Endodermal cell (in vitro differentiated cells): Measurements from ENCODE around the gene PRXL2C. TPM values are rescaled to one million over a fixed set of nuclear protein-coding genes. Genes with fewer than 3 reads are reported as not detected.

Source experiments
- DNase-seq: peaks from one replicate; pipeline ENCODE4 v3.0.0-alpha.2; 2017
- H3K27ac ChIP-seq: 2 replicates; pipeline ENCODE4 v1.5.1; 2013; ENCODE audit warnings: mild to moderate bottlenecking, low read depth, low read length, moderate library complexity
- H3K27me3 ChIP-seq: 2 replicates; pipeline ENCODE4 v1.6.1; 2013; ENCODE audit warnings: mild to moderate bottlenecking, low read length, moderate library complexity; ENCODE audit not compliant: insufficient read depth, control insufficient read depth, poor library complexity, severe bottlenecking
- H3K36me3 ChIP-seq: 2 replicates; pipeline ENCODE4 v1.7.0; 2013; ENCODE audit warnings: mild to moderate bottlenecking, low read length, moderate library complexity; ENCODE audit not compliant: control insufficient read depth, insufficient read depth
- H3K4me1 ChIP-seq: one replicate; pipeline ENCODE4 v1.7.0; 2013; ENCODE audit warnings: low read length; ENCODE audit not compliant: control insufficient read depth, insufficient read depth
- H3K4me3 ChIP-seq: 2 replicates; pipeline ENCODE4 v1.5.1; 2013; ENCODE audit warnings: mild to moderate bottlenecking, low read length, moderate library complexity
- H3K9ac ChIP-seq: 2 replicates; pipeline ENCODE4 v1.6.1; 2013; ENCODE audit warnings: mild to moderate bottlenecking, low read length, moderate library complexity; ENCODE audit not compliant: poor library complexity, severe bottlenecking; ENCODE audit errors: extremely low read depth
- H3K9me3 ChIP-seq: 2 replicates; pipeline ENCODE4 v1.6.1; 2013; ENCODE audit warnings: mild to moderate bottlenecking, low read length, moderate library complexity; ENCODE audit not compliant: control insufficient read depth
- H3K27ac Mint-ChIP-seq: 2 replicates; pipeline ENCODE4 v1.8.0; 2020; ENCODE audit warnings: mixed read lengths
- H3K27me3 Mint-ChIP-seq: 2 replicates; pipeline ENCODE4 v1.8.0; 2021; ENCODE audit warnings: mild to moderate bottlenecking, mixed read lengths; ENCODE audit not compliant: insufficient read depth
- H3K36me3 Mint-ChIP-seq: 2 replicates; pipeline ENCODE4 v1.8.0; 2020; ENCODE audit warnings: low read depth, mixed read lengths
- H3K4me1 Mint-ChIP-seq: 2 replicates; pipeline ENCODE4 v1.8.0; 2020; ENCODE audit warnings: mixed read lengths
- H3K4me3 Mint-ChIP-seq: 2 replicates; pipeline ENCODE4 v1.8.0; 2020; ENCODE audit warnings: mild to moderate bottlenecking, moderate library complexity, mixed read lengths
- H3K9me3 Mint-ChIP-seq: 2 replicates; pipeline ENCODE4 v1.8.0; 2020; ENCODE audit warnings: mild to moderate bottlenecking, mixed read lengths
- WGBS, 2 experiments: methylation state at CpG; one replicate each; pipeline versions ENCODE4 v1.1.5 to v1.1.7; 2013; ENCODE audit warnings: missing lambda C conversion rate in 2 of 2, mixed read lengths in 1 of 2; ENCODE audit not compliant: insufficient coverage in 1 of 2, insufficient read length in 1 of 2; 5-methylcytosine and 5-hydroxymethylcytosine counted together
- total RNA-seq, 2 donors: library from RNA; stranded (reverse); fragmentation: NEBNext Ultra II Directional in 1 of 2; extraction: Animal tissue kit (Norgen Biotek cat#: 25700) in 1 of 2; gene quantifications; 2 replicates in 1 of 2; 3 replicates in 1 of 2; pipeline ENCODE4 v1.2.1, GENCODE V29; 2021
- TF ChIP-seq, protein P1 (sequence below): fragments of 200-600 bp; sonication (generic); conservative IDR thresholded peaks from 2 replicates; pipeline ENCODE4 v1.5.0; 2021; ENCODE audit warnings: antibody characterized with exemption, mild to moderate bottlenecking

Gene PRXL2C
- total RNA-seq, 2 donors from 2014 or later = 2.5 to 4.9 TPM

DNA sequence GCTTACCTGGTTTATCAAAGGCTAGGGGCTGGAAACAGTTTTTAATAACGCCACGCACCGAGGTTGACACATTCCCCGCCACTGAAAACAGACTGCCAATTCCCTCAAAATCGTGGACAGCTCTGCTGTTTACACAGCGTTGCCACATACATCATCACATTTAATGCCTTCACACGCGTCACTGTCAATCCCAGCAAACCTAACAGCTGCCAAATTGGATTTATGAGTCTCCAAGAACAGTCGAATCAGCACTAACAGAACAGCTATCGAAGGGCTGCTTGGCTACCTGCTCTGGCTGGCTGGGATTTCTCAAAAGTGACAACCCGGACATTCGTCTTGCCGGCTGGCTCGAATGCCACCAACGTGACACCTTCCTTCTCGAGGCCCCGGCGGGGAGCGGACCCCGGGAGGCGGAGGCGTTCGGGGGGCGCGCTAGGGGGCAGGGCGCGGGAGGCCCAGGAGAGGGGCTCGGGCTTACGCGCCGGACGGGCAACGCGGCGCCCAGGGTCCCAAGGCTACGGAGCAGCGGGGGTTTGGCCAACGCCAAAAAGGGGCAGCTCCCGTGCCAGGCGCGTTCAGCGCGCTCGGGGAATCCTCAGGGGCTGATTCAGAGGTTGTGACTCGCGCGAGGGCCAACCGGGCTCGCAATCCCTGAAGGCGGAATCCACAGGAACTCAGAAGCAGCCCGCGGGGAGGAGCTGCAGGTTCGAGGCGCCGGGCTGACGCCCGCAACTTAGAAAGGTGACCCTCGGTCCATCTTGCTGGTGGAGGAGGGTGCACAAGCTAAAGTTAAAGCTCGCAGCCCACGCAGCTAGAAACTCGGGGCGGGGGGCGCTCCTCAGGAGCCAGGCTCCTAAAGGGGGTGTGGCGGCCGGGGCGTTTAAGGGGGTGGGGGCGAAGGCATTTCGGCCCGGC is 36.7 kb downstream of the PRXL2C start:
- Mint-ChIP-seq H3K9me3 (no peaks in the 10 kb centered on the region), H3K27me3 (peaks cover 4% of the 10 kb centered on the region), H3K4me3 (peak overlapping the region; percentile 63), H3K36me3 (no peaks in the 10 kb centered on the region), H3K27ac (no peak overlapping the region), H3K4me1 (peaks cover 32% of the 10 kb centered on the region)
- Histone ChIP-seq H3K36me3 (no peaks in the 10 kb centered on the region), H3K4me1 (peaks cover 8% of the 10 kb centered on the region), H3K9ac (peak overlapping the region; percentile 47), H3K4me3 (peak overlapping the region; percentile 91), H3K27ac (no peak overlapping the region), H3K27me3 (no peaks in the 10 kb centered on the region), H3K9me3 (no peaks in the 10 kb centered on the region)
- TF ChIP-seq, protein P1, sequence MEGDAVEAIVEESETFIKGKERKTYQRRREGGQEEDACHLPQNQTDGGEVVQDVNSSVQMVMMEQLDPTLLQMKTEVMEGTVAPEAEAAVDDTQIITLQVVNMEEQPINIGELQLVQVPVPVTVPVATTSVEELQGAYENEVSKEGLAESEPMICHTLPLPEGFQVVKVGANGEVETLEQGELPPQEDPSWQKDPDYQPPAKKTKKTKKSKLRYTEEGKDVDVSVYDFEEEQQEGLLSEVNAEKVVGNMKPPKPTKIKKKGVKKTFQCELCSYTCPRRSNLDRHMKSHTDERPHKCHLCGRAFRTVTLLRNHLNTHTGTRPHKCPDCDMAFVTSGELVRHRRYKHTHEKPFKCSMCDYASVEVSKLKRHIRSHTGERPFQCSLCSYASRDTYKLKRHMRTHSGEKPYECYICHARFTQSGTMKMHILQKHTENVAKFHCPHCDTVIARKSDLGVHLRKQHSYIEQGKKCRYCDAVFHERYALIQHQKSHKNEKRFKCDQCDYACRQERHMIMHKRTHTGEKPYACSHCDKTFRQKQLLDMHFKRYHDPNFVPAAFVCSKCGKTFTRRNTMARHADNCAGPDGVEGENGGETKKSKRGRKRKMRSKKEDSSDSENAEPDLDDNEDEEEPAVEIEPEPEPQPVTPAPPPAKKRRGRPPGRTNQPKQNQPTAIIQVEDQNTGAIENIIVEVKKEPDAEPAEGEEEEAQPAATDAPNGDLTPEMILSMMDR = no peak
- WGBS, 2 experiments = 2 to 3% methylated on average over 31 to 69 of the region's 69 CpGs
- DNase-seq = peak; percentile 75

- peak; percentile 64 for DNase-seq
- Mint-ChIP-seq H3K9me3 (no peaks in the 10 kb centered on the region), H3K4me3 (peak overlapping the region; percentile 63), H3K4me1 (peaks cover 38% of the 10 kb centered on the region), H3K27ac (no peak overlapping the region), H3K27me3 (peaks cover 4% of the 10 kb centered on the region), H3K36me3 (no peaks in the 10 kb centered on the region)
- H3K27me3 ChIP-seq = no peaks in the 10 kb centered on the region
- peaks cover 8% of the 10 kb centered on the region for H3K4me1 ChIP-seq
- H3K36me3 ChIP-seq = no peaks in the 10 kb centered on the region
- H3K4me3 ChIP-seq = peak overlapping the region; percentile 91
- TF ChIP-seq, protein P1 = no peak
- WGBS, 2 experiments = 41 to 45% methylated on average over 14 to 22 of the region's 22 CpGs
- no peaks in the 10 kb centered on the region for H3K9me3 ChIP-seq
- H3K9ac ChIP-seq = peak overlapping the region; percentile 47
- H3K27ac ChIP-seq = no peak overlapping the region
These were observed 37.5 kb downstream of the PRXL2C start for GRCh38 chr9:96617439-96618185.

DNA sequence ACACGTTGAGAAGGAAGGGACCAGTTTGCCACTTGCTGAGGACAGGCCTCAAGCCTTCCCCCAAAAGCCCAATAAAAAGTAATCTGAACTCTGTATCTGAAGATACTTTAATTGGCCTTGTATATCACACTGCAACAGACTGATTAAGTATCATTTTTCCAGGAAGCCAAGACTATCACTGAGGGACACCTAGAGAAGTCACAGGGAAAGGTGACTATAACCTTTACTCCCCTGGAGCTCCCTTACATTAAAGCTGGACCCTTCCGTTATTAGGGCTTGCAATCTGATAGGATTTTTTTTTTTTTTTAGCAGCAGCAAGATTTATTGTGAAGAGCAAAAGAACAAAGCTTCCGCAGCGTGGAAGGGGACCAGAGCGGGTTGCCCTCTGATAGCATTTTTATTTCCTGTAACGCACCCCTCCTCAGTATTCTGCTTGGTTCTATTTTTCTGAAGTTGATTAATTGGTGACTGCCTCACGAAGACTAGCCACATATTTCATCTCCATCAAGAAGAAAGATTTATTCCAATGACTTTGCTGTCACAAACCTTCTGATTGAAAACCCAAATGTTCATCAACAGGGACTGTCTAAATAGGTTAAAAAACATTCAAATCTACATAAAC is 38.2 kb downstream of the PRXL2C start:
- Mint-ChIP-seq H3K27me3 (peaks cover 4% of the 10 kb centered on the region), H3K27ac (no peak overlapping the region), H3K4me3 (peak overlapping the region; percentile 63), H3K9me3 (no peaks in the 10 kb centered on the region), H3K4me1 (peaks cover 44% of the 10 kb centered on the region), H3K36me3 (no peaks in the 10 kb centered on the region)
- Histone ChIP-seq H3K9ac (no peak overlapping the region), H3K27me3 (no peaks in the 10 kb centered on the region), H3K4me3 (peak overlapping the region; percentile 91), H3K27ac (no peak overlapping the region), H3K36me3 (no peaks in the 10 kb centered on the region), H3K9me3 (no peaks in the 10 kb centered on the region), H3K4me1 (peaks cover 11% of the 10 kb centered on the region)
- WGBS, 2 experiments = 85 to 93% methylated on average over 2 to 7 of the region's 7 CpGs
- DNase-seq = no peak
- TF ChIP-seq, protein P1 = no peak
